ENCODE data around the gene GDF10.

DNA sequence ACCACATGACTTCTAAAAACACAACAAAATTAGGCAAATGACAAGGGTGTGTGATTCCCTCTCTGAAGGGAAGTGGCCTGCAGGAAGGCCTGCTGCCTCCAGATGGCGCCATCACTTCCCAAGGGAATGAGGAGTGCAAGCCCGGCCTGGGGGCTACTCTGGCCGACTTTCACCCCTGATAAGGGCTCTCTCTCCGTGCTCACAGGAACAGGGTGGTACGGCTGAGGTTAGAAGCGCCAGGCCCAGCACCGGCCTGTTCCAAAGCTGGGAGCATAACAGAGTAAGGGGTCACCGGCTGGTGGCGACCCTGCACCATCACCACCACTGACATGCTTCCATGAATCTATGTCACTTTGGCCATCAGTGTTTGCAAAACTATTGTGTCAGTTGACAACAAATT is 61.3 kb downstream of the GDF10 start:
- TF ChIP-seq POLR2A (IDR thresholded peaks at IDR 0.05), result no peak
- TF ChIP-seq, protein P1, sequence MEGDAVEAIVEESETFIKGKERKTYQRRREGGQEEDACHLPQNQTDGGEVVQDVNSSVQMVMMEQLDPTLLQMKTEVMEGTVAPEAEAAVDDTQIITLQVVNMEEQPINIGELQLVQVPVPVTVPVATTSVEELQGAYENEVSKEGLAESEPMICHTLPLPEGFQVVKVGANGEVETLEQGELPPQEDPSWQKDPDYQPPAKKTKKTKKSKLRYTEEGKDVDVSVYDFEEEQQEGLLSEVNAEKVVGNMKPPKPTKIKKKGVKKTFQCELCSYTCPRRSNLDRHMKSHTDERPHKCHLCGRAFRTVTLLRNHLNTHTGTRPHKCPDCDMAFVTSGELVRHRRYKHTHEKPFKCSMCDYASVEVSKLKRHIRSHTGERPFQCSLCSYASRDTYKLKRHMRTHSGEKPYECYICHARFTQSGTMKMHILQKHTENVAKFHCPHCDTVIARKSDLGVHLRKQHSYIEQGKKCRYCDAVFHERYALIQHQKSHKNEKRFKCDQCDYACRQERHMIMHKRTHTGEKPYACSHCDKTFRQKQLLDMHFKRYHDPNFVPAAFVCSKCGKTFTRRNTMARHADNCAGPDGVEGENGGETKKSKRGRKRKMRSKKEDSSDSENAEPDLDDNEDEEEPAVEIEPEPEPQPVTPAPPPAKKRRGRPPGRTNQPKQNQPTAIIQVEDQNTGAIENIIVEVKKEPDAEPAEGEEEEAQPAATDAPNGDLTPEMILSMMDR (IDR thresholded peaks at IDR 0.05), result peak; percentile 5 to 73
- no peak for TF ChIP-seq EP300 (IDR thresholded peaks at IDR 0.05)
- TF ChIP-seq POLR2AphosphoS5 (IDR thresholded peaks at IDR 0.05), result no peak
